IMR-90 (cell line): ENCODE data around the gene SLC37A1. TPM values are rescaled to one million over a fixed set of nuclear protein-coding genes. Genes with fewer than 3 reads are reported as not detected.

Experiments
- ATAC-seq: fragments of 200-7000 bp; cut with Tn5 transposase; 2 replicates; pipeline ENCODE4 v1.9.1; 2020; ENCODE audit warnings: low read depth, mild to moderate bottlenecking, moderate library complexity
- BruUV-seq: library from RNA; stranded (reverse); fragments of 400-500 nt; replicated peaks from 2 replicates; lab custom pipeline; 2021; lab: Mats Ljungman, UMichigan
- CTCF ChIA-PET: fragments of 300-600 bp; formaldehyde crosslinking; extraction: SDS; loops from one replicate; lab custom pipeline; 2021; ENCODE audit warnings: antibody characterized with exemption; lab: Yijun Ruan, JAX
- POLR2A ChIA-PET: fragments of 300-600 bp; sonication (Branson Sonifier 250); formaldehyde crosslinking; loops from one replicate; lab custom pipeline; 2022; ENCODE audit warnings: antibody characterized with exemption; ENCODE audit not compliant: unreplicated experiment; lab: Charles Lee
- DNase-seq: peaks from one replicate; pipeline ENCODE4 v3.0.0; 2013
- H2AFZ ChIP-seq: replicated peaks from 2 replicates; pipeline ENCODE3; 2013; ENCODE audit warnings: low read length, mild to moderate bottlenecking; ENCODE audit not compliant: poor library complexity
- H2AK5ac ChIP-seq: 2 replicates; pipeline ENCODE4 v1.6.1; 2013; ENCODE audit warnings: low read depth, low read length, inconsistent platforms
- H2AK9ac ChIP-seq: replicated peaks from 2 replicates; pipeline ENCODE3; 2013; ENCODE audit warnings: mild to moderate bottlenecking, low read depth, low read length, moderate library complexity; ENCODE audit not compliant: poor library complexity
- H2BK120ac ChIP-seq: 2 replicates; pipeline ENCODE4 v1.6.1; 2013; ENCODE audit warnings: low read depth, low read length, inconsistent platforms
- H2BK15ac ChIP-seq: 3 replicates; pipeline ENCODE4 v1.6.1; 2013; ENCODE audit warnings: low read depth, low read length, inconsistent platforms
- H2BK20ac ChIP-seq: 2 replicates; pipeline ENCODE4 v1.6.1; 2013; ENCODE audit warnings: low read depth, mild to moderate bottlenecking, inconsistent platforms, low read length, moderate library complexity
- H2BK5ac ChIP-seq: 2 replicates; pipeline ENCODE4 v1.6.1; 2013; ENCODE audit warnings: mild to moderate bottlenecking, low read depth, low read length, inconsistent platforms; ENCODE audit not compliant: poor library complexity, severe bottlenecking
- H3K14ac ChIP-seq: replicated peaks from 2 replicates; pipeline ENCODE4 v1.6.1; 2013; ENCODE audit warnings: low read depth, low read length, inconsistent platforms
- H3K18ac ChIP-seq: 2 replicates; pipeline ENCODE4 v1.6.1; 2013; ENCODE audit warnings: low read depth, low read length, control low read depth
- H3K23ac ChIP-seq: 2 replicates; pipeline ENCODE4 v1.6.1; 2013; ENCODE audit warnings: low read depth, low read length, inconsistent platforms
- H3K27ac ChIP-seq: 2 replicates; pipeline ENCODE4 v1.5.1; 2013; ENCODE audit warnings: mild to moderate bottlenecking, control low read depth, low read length; ENCODE audit not compliant: insufficient read depth
- H3K27me3 ChIP-seq: 2 replicates; pipeline ENCODE4 v1.6.1; 2013; ENCODE audit warnings: low read length; ENCODE audit not compliant: control insufficient read depth, insufficient read depth
- H3K36me3 ChIP-seq: 2 replicates; pipeline ENCODE4 v1.6.1; 2013; ENCODE audit warnings: low read length, mixed read lengths; ENCODE audit not compliant: control insufficient read depth, insufficient read depth
- H3K4ac ChIP-seq: 2 replicates; pipeline ENCODE4 v1.6.1; 2013; ENCODE audit warnings: low read depth, low read length, inconsistent platforms
- H3K4me1 ChIP-seq: 2 replicates; pipeline ENCODE4 v1.6.1; 2013; ENCODE audit warnings: low read length, mixed read lengths; ENCODE audit not compliant: control insufficient read depth, insufficient read depth
- H3K4me2 ChIP-seq: 2 replicates; pipeline ENCODE4 v1.6.1; 2013; ENCODE audit warnings: low read depth, mild to moderate bottlenecking, control low read depth, low read length, moderate library complexity
- H3K4me3 ChIP-seq: 2 replicates; pipeline ENCODE4 v1.5.1; 2013; ENCODE audit warnings: low read depth, mild to moderate bottlenecking, control low read depth, low read length, moderate library complexity; ENCODE audit not compliant: insufficient read depth
- H3K56ac ChIP-seq: 2 replicates; pipeline ENCODE4 v1.6.1; 2013; ENCODE audit warnings: low read length, inconsistent platforms; ENCODE audit not compliant: insufficient read depth; ENCODE audit errors: extremely low read depth
- H3K79me1 ChIP-seq, 2 experiments: 2 replicates each; pipeline ENCODE4 v1.6.1; 2013; ENCODE audit warnings: low read length in 2 of 2, inconsistent platforms in 1 of 2, low read depth in 1 of 2
- H3K9ac ChIP-seq: 2 replicates; pipeline ENCODE4 v1.6.1; 2013; ENCODE audit warnings: low read depth, low read length, control low read depth
- H3K9me1 ChIP-seq: 2 replicates; pipeline ENCODE4 v1.6.1; 2013; ENCODE audit warnings: low read length, inconsistent platforms; ENCODE audit not compliant: insufficient read depth
- H3K9me3 ChIP-seq: 2 replicates; pipeline ENCODE4 v1.6.1; 2013; ENCODE audit warnings: low read length; ENCODE audit not compliant: control insufficient read depth, insufficient read depth
- H4K20me1 ChIP-seq: 2 replicates; pipeline ENCODE4 v1.6.1; 2013; ENCODE audit warnings: low read length, inconsistent platforms; ENCODE audit not compliant: insufficient read depth
- H4K5ac ChIP-seq: 2 replicates; pipeline ENCODE4 v1.6.1; 2013; ENCODE audit warnings: mild to moderate bottlenecking, low read depth, low read length, control low read depth
- H4K8ac ChIP-seq, 2 experiments: 2 replicates each; pipeline ENCODE4 v1.6.1; 2013; ENCODE audit warnings: low read depth in 2 of 2, low read length in 2 of 2, control low read depth in 1 of 2, inconsistent platforms in 1 of 2
- H4K91ac ChIP-seq: 2 replicates; pipeline ENCODE4 v1.6.1; 2013; ENCODE audit warnings: low read depth, low read length, inconsistent platforms; ENCODE audit not compliant: insufficient read depth
- BHLHE40 ChIP-seq: fragments of 150-350 bp; IDR thresholded peaks from 2 replicates; pipeline ENCODE4 v1.6.1; 2016; ENCODE audit warnings: mild to moderate bottlenecking, low read depth, low read length
- CEBPB ChIP-seq: IDR thresholded peaks from 2 replicates; pipeline ENCODE4 v1.6.1; 2012; ENCODE audit warnings: low read depth, low read length, improper control_type of control experiment
- CHD1 ChIP-seq: IDR thresholded peaks from 2 replicates; pipeline ENCODE4 v1.6.1; 2012; ENCODE audit warnings: low read depth, low read length, improper control_type of control experiment
- CTCF ChIP-seq: conservative IDR thresholded peaks from 2 replicates; pipeline ENCODE4 v1.5.1; 2012; ENCODE audit warnings: mild to moderate bottlenecking, low read depth, low read length, improper control_type of control experiment
- ELK1 ChIP-seq: fragments of 150-350 bp; IDR thresholded peaks from 2 replicates; pipeline ENCODE4 v1.6.1; 2016; ENCODE audit warnings: low read depth, mild to moderate bottlenecking, low read length, moderate library complexity, borderline replicate concordance
- FOS ChIP-seq: fragments of 150-350 bp; IDR thresholded peaks from 2 replicates; pipeline ENCODE4 v1.6.1; 2016; ENCODE audit warnings: low read depth, low read length
- MAFK ChIP-seq: IDR thresholded peaks from 2 replicates; pipeline ENCODE4 v1.6.1; 2012; ENCODE audit warnings: low read depth, low read length, improper control_type of control experiment
- NFE2L2 ChIP-seq: fragments of 150-350 bp; IDR thresholded peaks from 2 replicates; pipeline ENCODE4 v1.6.1; 2016; ENCODE audit warnings: low read depth, mild to moderate bottlenecking, low read length
- RAD21 ChIP-seq: IDR thresholded peaks from 2 replicates; pipeline ENCODE4 v1.6.1; 2012; ENCODE audit warnings: low read length, improper control_type of control experiment
- RCOR1 ChIP-seq: IDR thresholded peaks from 2 replicates; pipeline ENCODE4 v1.6.1; 2012; ENCODE audit warnings: mild to moderate bottlenecking, low read length, improper control_type of control experiment; ENCODE audit not compliant: insufficient replicate concordance
- SMC3 ChIP-seq: fragments of 150-350 bp; IDR thresholded peaks from 2 replicates; pipeline ENCODE4 v1.6.1; 2016; ENCODE audit warnings: low read depth, mild to moderate bottlenecking, antibody characterized with exemption, low read length, moderate library complexity
- USF2 ChIP-seq: fragments of 150-350 bp; IDR thresholded peaks from 2 replicates; pipeline ENCODE4 v1.6.1; 2017; ENCODE audit warnings: mild to moderate bottlenecking, antibody characterized with exemption, low read length, low read depth
- WGBS, 2 experiments: methylation state at CpG; one replicate each; pipeline versions ENCODE4 v1.1.5 to v1.1.7; 2013; ENCODE audit warnings: missing lambda C conversion rate in 2 of 2; ENCODE audit not compliant: insufficient read length in 1 of 2; ENCODE audit errors: extremely low coverage in 2 of 2; 5-methylcytosine and 5-hydroxymethylcytosine counted together
- dilution Hi-C: fragments of 300-500 bp; cut with HindIII; formaldehyde crosslinking; loops from one replicate; pipeline ENCODE4 v1.14.3; 2018; ENCODE audit warnings: low sequenced_read_pairs; ENCODE audit not compliant: unreplicated experiment
- in situ Hi-C: fragments of 300-500 bp; cut with MboI; formaldehyde crosslinking; loops from 3 replicates; pipeline ENCODE4 v1.14.3; 2019; ENCODE audit warnings: low sequenced_read_pairs, inconsistent platforms, mixed read lengths
- intact Hi-C: fragments of 100-400 bp; cut with micrococcal nuclease; formaldehyde crosslinking; loops from 2 replicates; pipeline ENCODE4 v1.10.0; 2022
- polyA plus RNA-seq, 3 experiments: library from polyadenylated mRNA; depleted of rRNA; stranded (reverse); fragments of >200 nt; gene quantifications; 2 replicates each; pipeline ENCODE4 v1.2.3, GENCODE V29; 2012; ENCODE audit warnings: low replicate concordance in 1 of 3
- total RNA-seq: library from RNA; depleted of rRNA; stranded (reverse); fragments of >200 nt; gene quantifications from 2 replicates; pipeline ENCODE4 v1.2.3, GENCODE V29; 2012

The SLC37A1 gene
- total and polyA plus RNA-seq, 2 of the 4 experiments (the other 2 are of a cell fraction), result 0.36 to 0.48 TPM

- H3K9me3 ChIP-seq, result no peaks in the 10 kb centered on the region
- H3K4me2 ChIP-seq, result no peak overlapping the region
- H3K14ac ChIP-seq, result no peak overlapping the region
- intact Hi-C loops, result no loop called here
- BruUV-seq, result no TSS peak
- CTCF ChIA-PET, result no interaction called here
- H2BK120ac ChIP-seq, result no peak overlapping the region
- H4K91ac ChIP-seq, result no peak overlapping the region
- H3K4ac ChIP-seq, result no peak overlapping the region
- H3K56ac ChIP-seq, result no peak overlapping the region
- H3K27ac ChIP-seq, result no peak overlapping the region
- no peak for DNase-seq
- H4K5ac ChIP-seq, result no peak overlapping the region
- in situ Hi-C loops, result no loop called here
- no peak overlapping the region for H4K8ac ChIP-seq
- no peak overlapping the region for H2BK15ac ChIP-seq
- H3K79me1 ChIP-seq, result no peaks in the 10 kb centered on the region
- 79% methylated on average over 2 of the region's 7 CpGs; no CpG with 5 or more reads in 1 of the 2 experiments for WGBS, 2 experiments
- no peak overlapping the region for H3K18ac ChIP-seq
- H3K23ac ChIP-seq, result no peak overlapping the region
- H2BK5ac ChIP-seq, result no peak overlapping the region
- H2AFZ ChIP-seq, result no peak overlapping the region
- ATAC-seq, result no peak
- no peak overlapping the region for H2AK5ac ChIP-seq
- no peak overlapping the region for H2AK9ac ChIP-seq
- TF ChIP-seq BHLHE40, result no peak
- no peak for TF ChIP-seq NFE2L2
- TF ChIP-seq CEBPB, result no peak
- TF ChIP-seq RCOR1, result no peak
- no peak for TF ChIP-seq CHD1
- TF ChIP-seq CTCF, result no peak
- no peak for TF ChIP-seq FOS
- TF ChIP-seq USF2, result no peak
- TF ChIP-seq RAD21, result no peak
- no peak for TF ChIP-seq MAFK
- TF ChIP-seq ELK1, result no peak
- no peak for TF ChIP-seq SMC3
- peaks cover 10% of the 10 kb centered on the region; the same call in 1 of the 2 replicates for H3K27me3 ChIP-seq
- POLR2A ChIA-PET, result no interaction called here
- dilution Hi-C loops, result no loop called here
- no peaks in the 10 kb centered on the region for H3K36me3 ChIP-seq
- H3K9me1 ChIP-seq, result no peaks in the 10 kb centered on the region
- H2BK20ac ChIP-seq, result no peak overlapping the region
- H3K4me3 ChIP-seq, result no peak overlapping the region
- no peak overlapping the region for H3K9ac ChIP-seq
- H4K20me1 ChIP-seq, result no peaks in the 10 kb centered on the region
- no peaks in the 10 kb centered on the region for H3K4me1 ChIP-seq
Observed at GRCh38 chr21:42475036-42475435, 38.6 kb upstream of the SLC37A1 start.
